Mesendoderm (in vitro differentiated cells): ENCODE data around the gene SMYD3. TPM values are rescaled to one million over a fixed set of nuclear protein-coding genes. Genes with fewer than 3 reads are reported as not detected.

Source experiments
- DNase-seq: peaks from one replicate; pipeline ENCODE4 v3.0.0; 2013
- H2AK5ac ChIP-seq: 2 replicates; pipeline ENCODE4 v1.6.1; 2013; ENCODE audit warnings: low read length, inconsistent platforms
- H2BK120ac ChIP-seq: 2 replicates; pipeline ENCODE4 v1.6.1; 2013; ENCODE audit warnings: low read depth, mild to moderate bottlenecking, low read length, moderate library complexity, mixed read lengths
- H2BK15ac ChIP-seq: replicated peaks from 2 replicates; pipeline ENCODE4 v1.6.1; 2013; ENCODE audit warnings: low read depth, mild to moderate bottlenecking, moderate library complexity
- H2BK5ac ChIP-seq: 2 replicates; pipeline ENCODE4 v1.6.1; 2013; ENCODE audit warnings: low read length, inconsistent platforms
- H3K18ac ChIP-seq: 2 replicates; pipeline ENCODE4 v1.6.1; 2013; ENCODE audit warnings: mild to moderate bottlenecking, low read length, mixed read lengths
- H3K23ac ChIP-seq: one replicate; pipeline ENCODE4 v1.6.1; 2013; ENCODE audit warnings: low read length
- H3K27ac ChIP-seq: 2 replicates; pipeline ENCODE4 v1.5.1; 2013; ENCODE audit warnings: low read depth, mild to moderate bottlenecking, inconsistent platforms, low read length, moderate library complexity
- H3K27me3 ChIP-seq: 2 replicates; pipeline ENCODE4 v1.6.1; 2013; ENCODE audit warnings: low read length, control low read depth, mild to moderate bottlenecking, inconsistent platforms; ENCODE audit not compliant: insufficient read depth, poor library complexity
- H3K36me3 ChIP-seq: 2 replicates; pipeline ENCODE4 v1.6.1; 2013; ENCODE audit warnings: low read length, inconsistent platforms; ENCODE audit not compliant: control insufficient read depth, insufficient read depth
- H3K4ac ChIP-seq: one replicate; pipeline ENCODE4 v1.6.1; 2013; ENCODE audit warnings: low read depth, mild to moderate bottlenecking, low read length, moderate library complexity
- H3K4me1 ChIP-seq: 2 replicates; pipeline ENCODE4 v1.6.1; 2013; ENCODE audit warnings: low read depth, low read length, inconsistent platforms; ENCODE audit not compliant: control insufficient read depth
- H3K4me2 ChIP-seq: 2 replicates; pipeline ENCODE4 v1.6.1; 2013; ENCODE audit warnings: low read length
- H3K4me3 ChIP-seq: 2 replicates; pipeline ENCODE4 v1.5.1; 2013; ENCODE audit warnings: mild to moderate bottlenecking, low read length
- H3K56ac ChIP-seq: one replicate; pipeline ENCODE4 v1.6.1; 2013; ENCODE audit warnings: low read length
- H3K79me1 ChIP-seq: 2 replicates; pipeline ENCODE4 v1.6.1; 2013; ENCODE audit warnings: low read length, inconsistent platforms
- H3K79me2 ChIP-seq: 2 replicates; pipeline ENCODE4 v1.6.1; 2013; ENCODE audit warnings: mild to moderate bottlenecking, low read length; ENCODE audit not compliant: control insufficient read depth, insufficient read depth
- H3K9ac ChIP-seq: 2 replicates; pipeline ENCODE4 v1.6.1; 2013; ENCODE audit warnings: low read length, inconsistent platforms
- H4K5ac ChIP-seq: one replicate; pipeline ENCODE4 v1.6.1; 2013; ENCODE audit warnings: low read length
- H4K8ac ChIP-seq: one replicate; pipeline ENCODE4 v1.6.1; 2013; ENCODE audit warnings: low read depth, mild to moderate bottlenecking, control low read depth, low read length, moderate library complexity
- WGBS: extraction: QIAGEN DNeasy Blood & Tissue Kit; methylation state at CpG from one replicate; pipeline ENCODE4 v1.1.7; 2013; ENCODE audit warnings: low lambda C conversion rate, missing lambda C conversion rate; ENCODE audit not compliant: insufficient coverage; ENCODE audit errors: extremely low coverage; 5-methylcytosine and 5-hydroxymethylcytosine counted together
- small RNA-seq: library from polyadenylated mRNA; stranded (forward); fragments of <200 nt; extraction: miRNeasy Mini kit (QIAGEN cat#:217004); gene quantifications from one replicate; pipeline ENCODE3, GENCODE V24; 2013; ENCODE audit not compliant: insufficient read depth

SMYD3 gene

DNA sequence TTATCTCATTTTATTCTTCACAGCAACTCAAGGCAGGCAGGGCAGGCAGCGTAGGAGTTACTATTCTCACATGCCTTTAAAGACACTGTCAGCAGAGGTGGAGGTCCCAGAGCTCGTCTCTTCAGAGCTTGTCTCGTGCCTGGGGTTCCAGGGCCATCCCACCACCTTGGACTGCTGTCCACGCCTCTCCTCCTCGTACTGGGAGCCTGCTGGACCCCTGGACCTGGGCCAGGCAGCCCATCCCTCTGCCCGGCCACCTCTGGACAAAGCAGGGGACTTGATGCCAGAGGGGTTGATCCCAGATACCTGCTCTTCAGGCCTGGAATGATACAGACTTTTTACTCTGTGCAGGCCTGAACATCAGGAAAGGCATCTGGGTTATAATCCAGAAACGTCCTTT is 805.4 kb downstream of the SMYD3 start:
- no peak overlapping the region for H4K8ac ChIP-seq
- DNase-seq = no peak
- H3K27ac ChIP-seq = no peak overlapping the region
- no peak overlapping the region for H3K4me3 ChIP-seq
- no CpG with 5 or more reads among the region's 7 CpGs for WGBS
- no peak overlapping the region for H2AK5ac ChIP-seq
- H3K4ac ChIP-seq = no peak overlapping the region
- no peaks in the 10 kb centered on the region for H3K79me2 ChIP-seq
- no peak overlapping the region for H2BK5ac ChIP-seq
- H3K9ac ChIP-seq = no peak overlapping the region
- no peak overlapping the region for H3K4me2 ChIP-seq
- H3K79me1 ChIP-seq = no peaks in the 10 kb centered on the region
- H2BK120ac ChIP-seq = no peak overlapping the region
- no peak overlapping the region for H3K23ac ChIP-seq
- H2BK15ac ChIP-seq = no peak overlapping the region
- H4K5ac ChIP-seq = no peak overlapping the region
- H3K4me1 ChIP-seq = no peaks in the 10 kb centered on the region
- H3K18ac ChIP-seq = no peak overlapping the region
- H3K56ac ChIP-seq = no peak overlapping the region
- no peaks in the 10 kb centered on the region for H3K36me3 ChIP-seq
- H3K27me3 ChIP-seq = no peaks in the 10 kb centered on the region

DNA sequence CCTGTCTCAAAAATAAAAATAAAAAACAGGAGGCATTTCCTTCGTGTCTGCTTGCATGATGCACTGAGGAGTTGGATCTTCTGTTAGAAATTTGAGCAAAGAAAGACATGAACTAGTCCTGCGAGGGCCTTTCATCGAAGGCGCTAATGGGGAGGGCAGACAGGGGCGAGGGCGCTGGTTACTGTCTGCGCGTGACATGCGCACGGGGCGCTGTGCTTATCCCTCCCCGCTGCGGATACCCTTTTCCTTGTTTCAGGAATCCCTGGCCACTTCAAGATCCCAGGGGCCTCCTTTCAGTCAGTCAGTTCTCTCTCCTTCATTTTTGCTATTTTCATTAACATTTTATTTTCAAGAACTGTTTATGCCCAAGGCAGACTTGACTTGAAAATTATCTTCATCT is 806.4 kb downstream of the SMYD3 start:
- no peak overlapping the region for H3K18ac ChIP-seq
- H3K9ac ChIP-seq = no peak overlapping the region
- H3K4me2 ChIP-seq = no peak overlapping the region
- no peaks in the 10 kb centered on the region for H3K79me2 ChIP-seq
- H4K8ac ChIP-seq = no peak overlapping the region
- no peak overlapping the region for H3K27ac ChIP-seq
- H3K4me3 ChIP-seq = no peak overlapping the region
- no peak overlapping the region for H3K23ac ChIP-seq
- H2BK15ac ChIP-seq = no peak overlapping the region
- no peak overlapping the region for H2AK5ac ChIP-seq
- no peak overlapping the region for H3K4ac ChIP-seq
- H3K27me3 ChIP-seq = no peaks in the 10 kb centered on the region
- H4K5ac ChIP-seq = no peak overlapping the region
- no peaks in the 10 kb centered on the region for H3K36me3 ChIP-seq
- no peak overlapping the region for H2BK120ac ChIP-seq
- no peak for DNase-seq
- no CpG with 5 or more reads among the region's 13 CpGs for WGBS
- no peaks in the 10 kb centered on the region for H3K4me1 ChIP-seq
- H2BK5ac ChIP-seq = no peak overlapping the region
- no peak overlapping the region for H3K56ac ChIP-seq
- no peaks in the 10 kb centered on the region for H3K79me1 ChIP-seq

Small RNA genes within 50 kb of the gene (small RNA-seq; reads per million reads assigned to genes)
- not detected for gene AL356583.2
- gene RF00019 = not detected
- not detected for gene RNU6-1283P
